Right atrium auricular region (tissue), 2 donors: ENCODE data around the gene MBLAC1. TPM values are rescaled to one million over a fixed set of nuclear protein-coding genes. Genes with fewer than 3 reads are reported as not detected.

Source experiments
- DNase-seq: peaks from one replicate; pipeline ENCODE4 v3.0.0-alpha.2; 2019; ENCODE audit warnings: low spot score
- H3K27ac ChIP-seq, 2 donors: fragments of 200-600 bp; sonication (generic); 1 replicate in 1 of 2; 2 replicates in 1 of 2; pipeline ENCODE4 v1.5.1; 2016 to 2019
- H3K27me3 ChIP-seq, 2 donors: fragments of 200-600 bp; sonication (generic); one replicate each; pipeline versions ENCODE4 v1.5.1 to v1.6.0; 2017 to 2019
- H3K36me3 ChIP-seq: fragments of 200-600 bp; sonication (generic); one replicate; pipeline ENCODE4 v1.5.1; 2016
- H3K4me1 ChIP-seq, 2 donors: fragments of 200-600 bp; sonication (generic); one replicate each; pipeline versions ENCODE4 v1.5.1 to v1.6.0; 2017 to 2019
- H3K4me3 ChIP-seq, 2 donors: fragments of 200-600 bp; sonication (generic); 1 replicate in 1 of 2; 2 replicates in 1 of 2; pipeline ENCODE4 v1.5.1; 2017 to 2019; ENCODE audit warnings: mild to moderate bottlenecking in 1 of 2, moderate library complexity in 1 of 2
- H3K9me3 ChIP-seq, 2 donors: fragments of 200-600 bp; sonication (generic); one replicate each; pipeline ENCODE4 v1.5.1; 2019
- microRNA counts, 2 donors: library from miRNA; unstranded; fragments of <30 nt; microRNA quantifications; one replicate each; lab custom pipeline; 2016 to 2017
- microRNA-seq, 2 donors: library from miRNA; unstranded; fragments of <30 nt; microRNA quantifications; one replicate each; pipeline ENCODE4, GENCODE V29; 2016 to 2017; ENCODE audit warnings: borderline number of aligned reads in 2 of 2, borderline replicate concordance in 1 of 2
- total RNA-seq, 2 donors: library from RNA; depleted of rRNA; stranded (reverse); fragments of >200 nt; gene quantifications; one replicate each; pipeline ENCODE4 v1.1.0, GENCODE V29; 2016
- TF ChIP-seq, protein P1 (sequence below), 2 donors: fragments of 200-600 bp; sonication (generic); IDR thresholded peaks; one replicate each; pipeline ENCODE4 v1.5.1; 2019; ENCODE audit warnings: antibody characterized with exemption in 2 of 2

The MBLAC1 gene
- total RNA-seq, 2 donors from 2014 or later: 3.3 to 6.1 TPM

DNA sequence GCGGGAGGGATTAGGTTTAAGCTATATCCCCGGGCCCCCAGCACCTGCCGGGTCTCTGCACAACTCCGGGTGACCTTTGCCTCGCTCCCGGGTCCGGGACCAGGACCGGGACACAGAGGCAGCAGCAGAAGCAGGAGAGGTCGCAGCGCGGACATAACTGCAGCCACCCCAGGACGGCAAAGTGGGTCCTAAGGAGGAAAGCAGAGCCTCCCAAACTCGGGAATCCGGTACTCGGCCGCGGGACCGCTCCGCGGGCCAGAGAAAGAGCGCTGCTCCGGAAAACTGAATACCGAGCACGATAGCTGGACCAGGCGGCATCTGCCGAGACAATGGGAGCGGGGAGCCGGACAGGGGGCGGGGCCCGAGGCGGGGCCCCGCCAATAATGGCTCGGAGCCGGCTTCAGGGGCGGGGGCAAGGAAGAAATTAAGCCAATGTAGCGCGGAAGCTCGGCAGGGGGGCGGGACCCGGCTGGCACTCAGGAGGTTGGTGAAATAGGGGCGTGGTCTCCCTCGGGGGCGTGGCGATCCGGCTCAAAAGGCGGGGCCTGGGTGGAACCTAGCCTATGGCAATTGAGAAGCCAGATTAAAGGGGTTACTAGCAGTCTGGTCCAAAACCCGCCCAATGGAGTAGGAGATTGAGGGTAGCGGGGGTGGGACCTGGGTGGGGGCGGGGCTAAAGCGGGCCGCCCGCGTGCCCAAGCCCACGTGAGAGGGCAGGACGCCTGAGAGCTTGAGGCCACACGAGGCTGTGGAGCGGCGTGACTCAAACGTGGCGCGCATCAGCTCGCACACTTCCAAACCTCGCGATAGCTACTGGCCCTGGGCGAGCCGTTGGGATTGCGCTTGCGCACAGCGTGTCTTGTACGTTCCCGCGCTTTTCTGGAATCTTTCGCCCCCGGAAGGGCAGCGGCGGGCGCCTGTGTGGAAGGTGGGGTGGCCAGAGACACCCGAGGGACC is 50.6 kb downstream of the MBLAC1 start, which contains the start of the genes GPC2 and STAG3:
Gene GPC2, minus strand, starts transcription at position 337 of the 957 bp plus-strand sequence. Its CDS starts 182 bp downstream, at position 155.
Gene STAG3, plus strand, starts transcription at position 874 of the 957 bp plus-strand sequence. CDS start 2,639 bp downstream, outside the sequence.
- Histone ChIP-seq H3K4me3 (peak within 1 kb of the TSS; percentile 38 to 48), H3K36me3 (no peaks in the 10 kb centered on the region), H3K4me1 (peaks cover 0 to 13% of the 10 kb centered on the region in 2 donors), H3K27me3 (no peaks in the 10 kb centered on the region), H3K27ac (peak within 1 kb of the TSS in 1 of 2 donors; percentile 18), H3K9me3 (no peaks in the 10 kb centered on the region)
- DNase-seq: peak; percentile 94
- TF ChIP-seq, protein P1, sequence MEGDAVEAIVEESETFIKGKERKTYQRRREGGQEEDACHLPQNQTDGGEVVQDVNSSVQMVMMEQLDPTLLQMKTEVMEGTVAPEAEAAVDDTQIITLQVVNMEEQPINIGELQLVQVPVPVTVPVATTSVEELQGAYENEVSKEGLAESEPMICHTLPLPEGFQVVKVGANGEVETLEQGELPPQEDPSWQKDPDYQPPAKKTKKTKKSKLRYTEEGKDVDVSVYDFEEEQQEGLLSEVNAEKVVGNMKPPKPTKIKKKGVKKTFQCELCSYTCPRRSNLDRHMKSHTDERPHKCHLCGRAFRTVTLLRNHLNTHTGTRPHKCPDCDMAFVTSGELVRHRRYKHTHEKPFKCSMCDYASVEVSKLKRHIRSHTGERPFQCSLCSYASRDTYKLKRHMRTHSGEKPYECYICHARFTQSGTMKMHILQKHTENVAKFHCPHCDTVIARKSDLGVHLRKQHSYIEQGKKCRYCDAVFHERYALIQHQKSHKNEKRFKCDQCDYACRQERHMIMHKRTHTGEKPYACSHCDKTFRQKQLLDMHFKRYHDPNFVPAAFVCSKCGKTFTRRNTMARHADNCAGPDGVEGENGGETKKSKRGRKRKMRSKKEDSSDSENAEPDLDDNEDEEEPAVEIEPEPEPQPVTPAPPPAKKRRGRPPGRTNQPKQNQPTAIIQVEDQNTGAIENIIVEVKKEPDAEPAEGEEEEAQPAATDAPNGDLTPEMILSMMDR (IDR thresholded peaks at IDR 0.05): no peak

MicroRNA genes within 50 kb of the gene (microRNA counts, 767-probe panel; counts per million panel counts)
- microRNA hsa-miR-106b-5p (lab: Ali Mortazavi, UCI) (2,457 to 4,473 counts per million in 2 donors), microRNA hsa-miR-25-3p (lab: Ali Mortazavi, UCI) (3,820 to 9,537 counts per million in 2 donors), microRNA hsa-miR-93-5p (lab: Ali Mortazavi, UCI) (3,619 to 8,464 counts per million in 2 donors)

Small RNAs within 50 kb of the gene (microRNA-seq; reads per million reads assigned to microRNA genes)
- gene MIR106B: 756 to 2,174 reads per million in 2 donors
- 266 to 517 reads per million in 2 donors for gene MIR25
- 0 reads per million in 2 donors for gene MIR4658
- gene MIR93: 2,291 to 3,534 reads per million in 2 donors

Other genes with a start within 250 kb of the MBLAC1 start
- gene OR2AE1, start 249.9 kb upstream of the MBLAC1 start, total RNA-seq: under 1 TPM in 1 of 2 donors, not detected in 1; 0.43 TPM
- 10 to 100 TPM in 1 of 2 donors, 1 to 10 TPM in 1; 8.8 to 13.3 TPM for gene TRIM4, start 207.4 kb upstream of the MBLAC1 start, total RNA-seq
- gene GJC3, start 197.3 kb upstream of the MBLAC1 start, total RNA-seq: not detected
- gene AZGP1, start 150.9 kb upstream of the MBLAC1 start, total RNA-seq: 10 to 100 TPM; 11.3 to 46.5 TPM
- gene ZKSCAN1, start 111.4 kb upstream of the MBLAC1 start, total RNA-seq: 10 to 100 TPM; 19.8 to 20.0 TPM
- 1 to 10 TPM; 6.7 to 7.1 TPM for gene ZSCAN21, start 77.2 kb upstream of the MBLAC1 start, total RNA-seq
- 10 to 100 TPM; 11.8 to 16.1 TPM for gene ZNF3, start 45.2 kb upstream of the MBLAC1 start, total RNA-seq
- 10 to 100 TPM; 46.7 to 64.2 TPM for gene COPS6, start 38.0 kb upstream of the MBLAC1 start, total RNA-seq
- 10 to 100 TPM in 1 of 2 donors, 1 to 10 TPM in 1; 8.3 to 13.0 TPM for gene MCM7, start 25.6 kb upstream of the MBLAC1 start, total RNA-seq
- gene AP4M1, start 25.3 kb upstream of the MBLAC1 start, total RNA-seq: 10 to 100 TPM; 12.2 to 12.4 TPM
- gene TAF6, start 7.6 kb upstream of the MBLAC1 start, total RNA-seq: 10 to 100 TPM; 41.7 to 49.1 TPM
- gene CNPY4, start 7.3 kb upstream of the MBLAC1 start, total RNA-seq: 1 to 10 TPM; 6.1 to 6.2 TPM
- 100 to 1,000 TPM; 153 to 168 TPM for gene LAMTOR4, start 22.0 kb downstream of the MBLAC1 start, total RNA-seq
- gene TRAPPC14, start 31.8 kb downstream of the MBLAC1 start, total RNA-seq: 1 to 10 TPM; 5.1 to 8.3 TPM
- gene GAL3ST4, start 41.6 kb downstream of the MBLAC1 start, total RNA-seq: 1 to 10 TPM; 1.3 to 2.4 TPM
- under 1 TPM in 1 of 2 donors, not detected in 1; 0.12 TPM for gene GPC2, start 50.4 kb downstream of the MBLAC1 start, total RNA-seq
- gene STAG3, start 51.0 kb downstream of the MBLAC1 start, total RNA-seq: not detected
- gene PVRIG, start 93.0 kb downstream of the MBLAC1 start, total RNA-seq: under 1 TPM in 1 of 2 donors, not detected in 1; 0.43 TPM
- gene SPDYE3, start 180.7 kb downstream of the MBLAC1 start, total RNA-seq: not detected
- gene PILRB, start 231.2 kb downstream of the MBLAC1 start, total RNA-seq: 1 to 10 TPM; 9.3 to 9.8 TPM
- 1 to 10 TPM; 2.6 to 6.2 TPM for gene PILRA, start 246.5 kb downstream of the MBLAC1 start, total RNA-seq